ENCODE results near the gene LIN7C. TPM values are rescaled to one million over a fixed set of nuclear protein-coding genes. Genes with fewer than 3 reads are reported as not detected.

The LIN7C gene
- total and polyA plus RNA-seq, 2 donors (not counting 1 experiment from before 2014, with no cell fraction given), result 6.2 to 24.2 TPM

- H3K9me3 ChIP-seq (ENCODE audit: control extremely low read depth in 1 of 3, control insufficient read depth in 2 of 3, insufficient read depth in 1 of 3, low read length in 2 of 3), result peaks cover 0 to 1% (median 0%) of the 10 kb centered on the region in 3 donors
- H3K4me3 ChIP-seq (ENCODE audit: control extremely low read depth in 1 of 5, extremely low read depth in 1 of 5, insufficient read depth in 1 of 5, low read depth in 2 of 5, low read length in 4 of 5), result no peak overlapping the region
- TF ChIP-seq EZH2 (IDR thresholded peaks at IDR 0.05; ENCODE audit: borderline replicate concordance, insufficient read depth, low read depth, low read length, poor library complexity, severe bottlenecking) (no peak), CTCF (IDR thresholded peaks at IDR 0.05) (no peak)
- H3K9me3 Mint-ChIP-seq (ENCODE audit: insufficient read depth), result no peaks in the 10 kb centered on the region
- H3K36me3 ChIP-seq (replicated peaks in 1 of 2; ENCODE audit: control extremely low read depth in 1 of 2, control insufficient read depth in 1 of 2, extremely low read depth in 1 of 2, insufficient read depth in 2 of 2, low read length in 1 of 2), result no peaks in the 10 kb centered on the region
- H3K4me1 ChIP-seq (ENCODE audit: control insufficient read depth in 2 of 2, insufficient read depth in 2 of 2, low read length in 2 of 2), result no peaks in the 10 kb centered on the region
- no peak overlapping the region for H3K9ac ChIP-seq (ENCODE audit: low read length)
- no peak overlapping the region for H2AFZ ChIP-seq (ENCODE audit: insufficient read depth, low read depth, low read length, poor library complexity, severe bottlenecking)
- ChIA-PET POLR2A (no interaction called here), CTCF (no interaction called here)
- no peaks in the 10 kb centered on the region for H3K27me3 Mint-ChIP-seq
- H4K20me1 ChIP-seq (ENCODE audit: control insufficient read depth, insufficient read depth, low read length, poor library complexity, severe bottlenecking), result no peaks in the 10 kb centered on the region
- no peaks in the 10 kb centered on the region for H3K4me1 Mint-ChIP-seq
- no peaks in the 10 kb centered on the region for H3K79me2 ChIP-seq (ENCODE audit: control insufficient read depth, insufficient read depth, low read length)
- ATAC-seq (ENCODE audit: low read depth) (no peak), DNase-seq (no peak)
- WGBS (ENCODE audit: insufficient coverage), result 83% methylated on average over 3 of the region's 5 CpGs
- intact Hi-C loops (cut with micrococcal nuclease), result no loop called here
- no peak overlapping the region for H3K4me2 ChIP-seq (replicated peaks; ENCODE audit: low read depth, low read length, poor library complexity, severe bottlenecking)
- H3K27ac Mint-ChIP-seq, result no peak overlapping the region
- no peak overlapping the region for H3K27ac ChIP-seq (ENCODE audit: low read length in 2 of 2)
- H3K27me3 ChIP-seq (replicated peaks in 1 of 4; ENCODE audit: control extremely low read depth in 1 of 4, control insufficient read depth in 3 of 4, insufficient read depth in 4 of 4, low read length in 3 of 4), result no peaks in the 10 kb centered on the region
- no peak overlapping the region for H3K4me3 Mint-ChIP-seq
Measured at GRCh38 chr11:27524155-27524554, 17.6 kb upstream of the LIN7C start.

- H3K27me3 ChIP-seq (replicated peaks in 1 of 4; ENCODE audit: control extremely low read depth in 1 of 4, control insufficient read depth in 3 of 4, insufficient read depth in 4 of 4, low read length in 3 of 4), result no peaks in the 10 kb centered on the region
- no peak overlapping the region for H3K9ac ChIP-seq (ENCODE audit: low read length)
- no peaks in the 10 kb centered on the region for H3K79me2 ChIP-seq (ENCODE audit: control insufficient read depth, insufficient read depth, low read length)
- intact Hi-C loops (cut with micrococcal nuclease), result no loop called here
- no peak for DNase-seq
- ChIA-PET CTCF (interaction anchor here (1.5 kb wide), 1 partner anchor 25 kb away, joined by 3 read pairs; no protein-coding TSS in a partner anchor), POLR2A (no interaction called here)
- Mint-ChIP-seq H3K4me1 (no peaks in the 10 kb centered on the region), H3K9me3 (ENCODE audit: insufficient read depth) (no peaks in the 10 kb centered on the region), H3K4me3 (no peak overlapping the region), H3K27ac (no peak overlapping the region), H3K27me3 (peaks cover 21% of the 10 kb centered on the region)
- H4K20me1 ChIP-seq (ENCODE audit: control insufficient read depth, insufficient read depth, low read length, poor library complexity, severe bottlenecking), result no peaks in the 10 kb centered on the region
- H3K4me3 ChIP-seq (ENCODE audit: control extremely low read depth in 1 of 5, extremely low read depth in 1 of 5, insufficient read depth in 1 of 5, low read depth in 2 of 5, low read length in 4 of 5), result no peak overlapping the region
- H2AFZ ChIP-seq (ENCODE audit: insufficient read depth, low read depth, low read length, poor library complexity, severe bottlenecking), result no peak overlapping the region
- peaks cover 0 to 3% (median 2%) of the 10 kb centered on the region in 3 donors for H3K9me3 ChIP-seq (ENCODE audit: control extremely low read depth in 1 of 3, control insufficient read depth in 2 of 3, insufficient read depth in 1 of 3, low read length in 2 of 3)
- H3K36me3 ChIP-seq (replicated peaks in 1 of 2; ENCODE audit: control extremely low read depth in 1 of 2, control insufficient read depth in 1 of 2, extremely low read depth in 1 of 2, insufficient read depth in 2 of 2, low read length in 1 of 2), result no peaks in the 10 kb centered on the region
- no peak overlapping the region for H3K4me2 ChIP-seq (replicated peaks; ENCODE audit: low read depth, low read length, poor library complexity, severe bottlenecking)
- no peak overlapping the region for H3K27ac ChIP-seq (ENCODE audit: low read length in 2 of 2)
- no CpG with 5 or more reads among the region's 3 CpGs for WGBS (ENCODE audit: insufficient coverage)
- TF ChIP-seq CTCF (IDR thresholded peaks at IDR 0.05), result no peak
- TF ChIP-seq EZH2 (IDR thresholded peaks at IDR 0.05; ENCODE audit: borderline replicate concordance, insufficient read depth, low read depth, low read length, poor library complexity, severe bottlenecking), result no peak
- no peaks in the 10 kb centered on the region for H3K4me1 ChIP-seq (ENCODE audit: control insufficient read depth in 2 of 2, insufficient read depth in 2 of 2, low read length in 2 of 2)
- ATAC-seq (ENCODE audit: low read depth), result no peak
Measured at GRCh38 chr11:27520226-27520625, 13.7 kb upstream of the LIN7C start.
